OCI-LY1 (cell line): Measurements from ENCODE around the gene ZEB1.

Experiments used
- H2AFZ ChIP-seq: fragments of 200-600 bp; sonication (generic), shearing (Covaris generic); 2 replicates; pipeline ENCODE4 v1.6.0; 2014; ENCODE audit warnings: antibody characterized with exemption, mild to moderate bottlenecking, low read length
- H3F3A ChIP-seq: fragments of 200-600 bp; sonication (generic), shearing (Covaris generic); 2 replicates; pipeline ENCODE4 v1.6.0; 2014; ENCODE audit warnings: mild to moderate bottlenecking, antibody characterized with exemption, low read length, moderate library complexity; ENCODE audit not compliant: insufficient read depth
- H3K27ac ChIP-seq: fragments of 200-600 bp; sonication (generic); 2 replicates; pipeline ENCODE4 v1.5.1; 2014; ENCODE audit warnings: low read length, mixed run types, mild to moderate bottlenecking, low read depth; ENCODE audit not compliant: poor library complexity, severe bottlenecking
- H3K27me3 ChIP-seq: fragments of 200-600 bp; sonication (generic); 2 replicates; pipeline ENCODE4 v1.6.0; 2014; ENCODE audit warnings: antibody characterized with exemption, mild to moderate bottlenecking, low read length, moderate library complexity; ENCODE audit not compliant: insufficient read depth
- H3K36me3 ChIP-seq: fragments of 200-600 bp; sonication (generic); 2 replicates; pipeline ENCODE4 v1.6.1; 2014; ENCODE audit warnings: mild to moderate bottlenecking, antibody characterized with exemption, low read length, moderate library complexity, mixed read lengths; ENCODE audit not compliant: insufficient read depth
- H3K4me1 ChIP-seq: fragments of 200-600 bp; sonication (generic); 2 replicates; pipeline ENCODE4 v1.5.1; 2014; ENCODE audit warnings: mild to moderate bottlenecking, low read length, moderate library complexity; ENCODE audit not compliant: insufficient read depth, severe bottlenecking
- H3K4me2 ChIP-seq: fragments of 200-600 bp; sonication (generic), shearing (Covaris generic); 2 replicates; pipeline ENCODE4 v1.6.1; 2014; ENCODE audit warnings: low read length
- H3K4me3 ChIP-seq: fragments of 200-600 bp; sonication (generic); 2 replicates; pipeline ENCODE4 v1.5.1; 2014; ENCODE audit warnings: low read length, low read depth, mild to moderate bottlenecking, mixed read lengths; ENCODE audit not compliant: poor library complexity, severe bottlenecking
- H3K79me2 ChIP-seq: fragments of 200-600 bp; shearing (Covaris generic); 2 replicates; pipeline ENCODE4 v1.6.1; 2016; ENCODE audit warnings: mixed run types, low read length, mixed read lengths; ENCODE audit not compliant: insufficient read depth
- H3K9ac ChIP-seq: fragments of 200-600 bp; sonication (generic), shearing (Covaris generic); 2 replicates; pipeline ENCODE4 v1.6.1; 2014; ENCODE audit warnings: mild to moderate bottlenecking, low read length, mixed read lengths
- H3K9me2 ChIP-seq: fragments of 200-600 bp; sonication (generic), shearing (Covaris generic); 2 replicates; pipeline ENCODE4 v1.6.1; 2014; ENCODE audit warnings: low read depth, mild to moderate bottlenecking, low read length, mixed read lengths
- H3K9me3 ChIP-seq: fragments of 200-600 bp; shearing (Covaris generic); 2 replicates; pipeline ENCODE4 v1.6.1; 2014; ENCODE audit warnings: low read length, mixed read lengths
- H4K20me1 ChIP-seq: fragments of 200-600 bp; sonication (generic), shearing (Covaris generic); 2 replicates; pipeline ENCODE4 v1.6.0; 2016; ENCODE audit warnings: mild to moderate bottlenecking, low read length; ENCODE audit not compliant: insufficient read depth
- CTCF ChIP-seq: fragments of 200-600 bp; sonication (generic), shearing (Covaris generic); IDR thresholded peaks from 2 replicates; pipeline ENCODE4 v1.5.1; 2017; ENCODE audit warnings: mild to moderate bottlenecking, antibody characterized with exemption, low read length, moderate library complexity, mixed read lengths
- EZH2 ChIP-seq: fragments of 200-600 bp; sonication (generic), shearing (Covaris generic); IDR thresholded peaks from 2 replicates; pipeline ENCODE4 v1.8.0; 2017; ENCODE audit warnings: borderline replicate concordance, mixed run types, mild to moderate bottlenecking, antibody characterized with exemption, low read length, moderate library complexity, mixed read lengths

Gene ZEB1

DNA sequence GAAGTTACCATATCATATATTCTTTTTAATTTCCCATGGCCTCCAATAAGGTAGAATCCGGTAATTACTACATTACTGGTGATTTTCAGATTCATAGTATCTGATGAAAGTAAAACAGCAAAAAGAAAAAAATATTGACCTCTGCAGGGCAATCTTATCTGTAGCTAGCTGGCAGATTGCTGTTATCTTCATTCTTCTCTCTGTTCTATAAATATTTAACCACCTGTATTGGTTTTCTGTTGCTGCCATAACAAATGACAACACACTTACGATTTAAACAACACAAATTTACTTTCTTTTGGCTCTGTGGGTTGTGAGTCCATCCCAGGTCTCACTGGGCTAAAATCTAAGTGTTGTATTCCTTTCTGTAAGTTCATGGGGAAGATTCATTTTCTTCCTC is 164.5 kb downstream of the ZEB1 start:
- Histone ChIP-seq H3K4me2 (no peak overlapping the region), H3K4me1 (no peaks in the 10 kb centered on the region), H3K9ac (no peak overlapping the region), H4K20me1 (no peaks in the 10 kb centered on the region), H3K36me3 (no peaks in the 10 kb centered on the region), H3K27me3 (no peaks in the 10 kb centered on the region), H3K27ac (no peak overlapping the region), H3K79me2 (no peaks in the 10 kb centered on the region), H3K4me3 (no peak overlapping the region), H3K9me2 (no peaks in the 10 kb centered on the region), H2AFZ (no peak overlapping the region), H3F3A (no peaks in the 10 kb centered on the region), H3K9me3 (no peaks in the 10 kb centered on the region)
- TF ChIP-seq EZH2 (no peak), CTCF (no peak)

DNA sequence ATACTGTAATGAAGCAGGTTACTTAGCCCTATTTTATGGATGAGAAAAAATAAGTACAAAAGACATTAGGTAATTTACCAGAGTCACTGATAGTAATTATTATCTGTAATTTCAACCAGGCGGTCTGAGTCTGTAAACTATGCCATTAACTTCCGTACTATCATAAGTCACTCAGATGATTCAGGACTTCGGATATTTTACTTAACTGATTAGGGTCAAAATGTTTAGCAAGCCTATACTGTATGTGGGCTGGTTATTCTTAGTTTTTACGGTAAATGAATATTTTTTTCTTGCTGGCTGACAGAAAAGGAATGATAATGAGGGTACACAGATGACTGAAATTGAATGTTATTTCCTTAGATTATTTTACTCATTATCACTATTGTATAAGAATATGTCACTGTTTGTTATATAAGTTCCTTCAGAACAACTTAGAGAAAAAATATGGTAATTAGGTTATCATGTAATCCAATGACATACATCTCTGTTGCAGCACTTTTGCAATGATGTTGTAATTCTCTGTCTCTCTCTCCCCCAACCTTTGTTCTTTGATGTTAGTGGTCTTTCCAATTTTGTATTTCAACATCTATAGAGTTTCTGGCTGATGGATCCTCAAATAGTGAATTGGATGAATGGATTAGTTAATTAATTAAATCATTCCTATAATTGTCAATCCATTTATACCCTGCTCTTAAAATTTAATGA is 165.6 kb downstream of the ZEB1 start:
- Histone ChIP-seq H3K9me3 (no peaks in the 10 kb centered on the region), H3K4me3 (no peak overlapping the region), H3K36me3 (no peaks in the 10 kb centered on the region), H3K27me3 (no peaks in the 10 kb centered on the region), H3K4me2 (no peak overlapping the region), H3K27ac (no peak overlapping the region), H4K20me1 (no peaks in the 10 kb centered on the region), H3F3A (no peaks in the 10 kb centered on the region), H3K79me2 (no peaks in the 10 kb centered on the region; the same call in 1 of the 2 replicates), H3K4me1 (no peaks in the 10 kb centered on the region), H3K9me2 (no peaks in the 10 kb centered on the region), H2AFZ (no peak overlapping the region), H3K9ac (no peak overlapping the region)
- TF ChIP-seq CTCF (no peak), EZH2 (no peak)

- Histone ChIP-seq H3K36me3 (peaks cover 2% of the 10 kb centered on the region; the same call in 1 of the 2 replicates), H3K4me2 (no peak overlapping the region), H2AFZ (no peak overlapping the region), H3K9me3 (no peaks in the 10 kb centered on the region), H3K27me3 (no peaks in the 10 kb centered on the region), H3K9me2 (no peaks in the 10 kb centered on the region), H4K20me1 (no peaks in the 10 kb centered on the region), H3K4me1 (no peaks in the 10 kb centered on the region), H3K9ac (no peak overlapping the region), H3F3A (no peaks in the 10 kb centered on the region), H3K79me2 (no peaks in the 10 kb centered on the region; the same call in 1 of the 2 replicates), H3K27ac (no peak overlapping the region), H3K4me3 (no peak overlapping the region)
- TF ChIP-seq CTCF (peak; percentile 81), EZH2 (no peak)
These were observed 172.0 kb downstream of the ZEB1 start for GRCh38 chr10:31490858-31491504.
